Mononuclear cell (primary cell): Measurements from ENCODE around the gene DDX5. TPM values are rescaled to one million over a fixed set of nuclear protein-coding genes. Genes with fewer than 3 reads are reported as not detected.
A peak's percentile ranks its signal among the peaks of the same experiment; 100 is the strongest.

Experiments used
- H3K27me3 ChIP-seq: 2 replicates; pipeline ENCODE4 v1.6.0; 2011; ENCODE audit warnings: low read length, control low read depth; ENCODE audit not compliant: insufficient read depth
- H3K4me1 ChIP-seq: 2 replicates; pipeline ENCODE4 v1.5.1; 2011; ENCODE audit warnings: mild to moderate bottlenecking, low read length, control low read depth; ENCODE audit not compliant: insufficient read depth
- H3K4me3 ChIP-seq: 2 replicates; pipeline ENCODE4 v1.5.1; 2011; ENCODE audit warnings: mild to moderate bottlenecking, low read length, moderate library complexity
- H3K9me3 ChIP-seq: 2 replicates; pipeline ENCODE4 v1.5.1; 2011; ENCODE audit warnings: low read depth, mild to moderate bottlenecking, control low read depth, low read length
- total RNA-seq: library from RNA; depleted of rRNA; stranded (reverse); fragments of >200 nt; gene quantifications from one replicate; pipeline ENCODE4 v1.2.3, GENCODE V29; 2012

DDX5 gene
- total RNA-seq, 1 donor = 1,862 TPM

DNA sequence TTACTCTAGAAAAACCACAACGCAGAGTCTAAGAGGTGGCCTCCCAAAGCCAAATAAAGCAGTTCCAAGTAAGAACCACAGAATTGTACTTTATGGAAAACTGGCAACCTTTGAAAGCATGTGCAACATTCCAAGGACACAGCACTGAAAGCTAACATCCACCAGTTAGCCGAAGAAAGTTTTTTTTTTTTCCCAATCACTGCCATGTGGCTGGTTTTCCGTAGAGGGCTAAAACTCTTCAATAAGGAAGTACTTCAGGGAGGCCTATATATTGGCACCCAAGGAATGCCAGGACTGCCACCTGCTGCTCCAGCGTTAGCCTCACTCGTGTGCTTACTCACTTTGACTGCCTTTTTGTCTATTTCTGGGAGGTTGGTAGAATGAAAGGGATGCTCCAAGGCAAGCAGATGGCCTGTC, 25.9 kb upstream of the DDX5 start:
- H3K4me3 ChIP-seq = no peak overlapping the region
- H3K9me3 ChIP-seq = no peaks in the 10 kb centered on the region
- no peaks in the 10 kb centered on the region for H3K4me1 ChIP-seq
- H3K27me3 ChIP-seq = no peaks in the 10 kb centered on the region

GRCh38 chr17:64529221-64529620, 23.1 kb upstream of the DDX5 start:
- no peak overlapping the region for H3K4me3 ChIP-seq
- no peaks in the 10 kb centered on the region for H3K4me1 ChIP-seq
- H3K27me3 ChIP-seq = no peaks in the 10 kb centered on the region
- H3K9me3 ChIP-seq = no peaks in the 10 kb centered on the region

DNA sequence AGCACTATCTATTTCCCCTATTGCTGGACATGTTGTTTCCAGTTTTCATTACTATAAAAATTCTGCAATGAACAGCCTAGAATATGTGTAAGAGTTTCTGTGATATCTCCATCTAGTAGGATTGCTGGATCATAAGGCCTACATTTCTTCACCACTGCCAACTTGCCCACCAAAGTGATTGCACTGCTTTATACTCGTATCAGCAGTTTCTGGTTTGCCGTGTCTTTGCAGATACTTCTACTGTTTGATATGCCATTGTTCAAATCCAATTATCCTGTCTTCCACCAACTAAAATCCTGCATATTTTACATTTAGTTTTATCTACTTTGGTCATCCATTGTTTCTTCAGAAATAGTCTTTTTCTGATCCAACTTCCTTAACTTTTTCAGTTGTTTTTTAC, 21.8 kb upstream of the DDX5 start:
- Histone ChIP-seq H3K27me3 (no peaks in the 10 kb centered on the region), H3K4me3 (no peak overlapping the region), H3K9me3 (no peaks in the 10 kb centered on the region), H3K4me1 (no peaks in the 10 kb centered on the region)

- Histone ChIP-seq H3K4me3 (no peak overlapping the region), H3K27me3 (no peaks in the 10 kb centered on the region), H3K9me3 (no peaks in the 10 kb centered on the region), H3K4me1 (no peaks in the 10 kb centered on the region)
These were observed 14.3 kb upstream of the DDX5 start for GRCh38 chr17:64520359-64520758.

DNA sequence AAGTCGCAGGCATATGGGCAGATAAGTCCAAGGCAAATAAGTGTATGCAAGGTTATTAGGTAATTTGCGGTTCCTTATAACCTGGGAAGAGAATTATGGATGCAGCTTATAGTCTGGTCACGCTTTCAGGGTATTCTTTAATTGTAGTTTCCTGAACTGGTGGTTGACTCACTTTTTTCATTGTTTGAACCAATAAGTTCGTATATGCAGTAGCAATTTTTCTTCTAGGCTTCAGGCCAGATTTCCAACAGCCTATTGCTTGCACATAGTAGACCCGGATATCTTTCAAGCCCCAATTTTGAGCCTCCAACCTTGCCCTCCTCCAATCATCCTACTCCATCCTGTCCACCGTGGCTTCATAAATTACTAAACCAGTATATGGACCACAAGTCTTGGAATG, 13.5 kb upstream of the DDX5 start:
- Histone ChIP-seq H3K4me3 (no peak overlapping the region), H3K27me3 (no peaks in the 10 kb centered on the region), H3K9me3 (no peaks in the 10 kb centered on the region), H3K4me1 (no peaks in the 10 kb centered on the region)

DNA sequence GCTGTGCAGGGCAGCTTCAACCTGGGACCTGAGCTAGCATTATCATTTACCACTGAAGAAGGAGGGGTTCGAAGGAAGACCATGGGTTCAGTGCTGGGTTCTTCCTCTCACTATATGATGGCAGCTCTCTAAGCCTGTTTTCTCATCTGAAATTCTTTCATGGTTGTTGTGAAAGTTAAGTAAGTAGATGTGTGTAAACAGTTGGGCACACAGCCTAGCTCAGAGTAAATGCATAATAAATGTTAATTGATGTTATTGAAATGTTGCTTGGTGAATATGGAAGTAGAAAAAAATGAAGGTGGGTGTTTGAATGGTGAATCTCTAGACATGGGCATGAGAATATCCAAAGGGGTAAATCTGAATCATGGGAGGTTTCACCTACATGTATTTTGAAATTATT, 9.7 kb upstream of the DDX5 start:
- H3K4me3 ChIP-seq = no peak overlapping the region
- H3K9me3 ChIP-seq = no peaks in the 10 kb centered on the region
- H3K27me3 ChIP-seq = no peaks in the 10 kb centered on the region

GRCh38 chr17:64515419-64515818, 9.3 kb upstream of the DDX5 start:
- H3K27me3 ChIP-seq = no peaks in the 10 kb centered on the region
- no peaks in the 10 kb centered on the region for H3K9me3 ChIP-seq
- H3K4me1 ChIP-seq = no peaks in the 10 kb centered on the region
- H3K4me3 ChIP-seq = no peak overlapping the region

More for the DNA sequence above, 9.7 kb upstream of the DDX5 start:
- no peaks in the 10 kb centered on the region for H3K4me1 ChIP-seq

DNA sequence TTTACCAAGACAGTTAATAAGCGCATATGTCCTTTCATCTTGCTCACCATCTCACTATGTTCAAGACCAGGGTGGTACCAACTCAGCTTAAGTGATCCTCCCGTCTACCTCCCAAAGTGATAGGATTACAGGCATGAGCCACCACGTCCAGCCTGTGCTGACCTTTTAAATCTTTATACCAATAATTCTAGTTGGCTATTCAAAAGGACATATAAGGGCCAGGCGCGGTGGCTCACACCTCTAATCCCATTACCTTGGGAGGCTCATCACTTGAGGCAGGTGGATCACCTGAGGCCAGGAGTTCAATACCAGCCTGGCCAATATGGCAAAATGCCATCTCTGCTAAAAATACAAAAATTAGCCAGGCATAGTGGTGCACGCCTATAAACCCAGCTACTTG, 3.1 kb upstream of the DDX5 start:
- H3K9me3 ChIP-seq = no peaks in the 10 kb centered on the region
- no peak overlapping the region for H3K4me3 ChIP-seq
- H3K27me3 ChIP-seq = no peaks in the 10 kb centered on the region
- peaks cover 24% of the 10 kb centered on the region for H3K4me1 ChIP-seq

DNA sequence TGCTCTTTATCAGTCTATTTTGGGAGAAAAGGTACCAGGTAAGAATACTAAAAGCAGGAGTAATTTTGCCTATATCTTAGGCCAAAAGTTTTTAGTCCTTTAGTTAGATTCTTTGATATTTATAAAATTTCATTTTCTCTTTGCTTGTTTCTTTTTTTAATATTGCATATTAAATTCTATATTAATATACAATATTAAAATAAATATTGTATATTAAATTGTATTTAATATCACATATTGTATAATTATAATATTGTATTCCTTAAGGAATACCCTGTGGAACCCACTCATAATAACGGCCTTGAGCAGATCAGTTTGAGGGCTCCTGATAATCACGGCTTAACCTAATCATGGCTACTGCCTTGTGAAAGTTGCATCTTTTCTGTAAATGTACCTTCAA, 2.6 kb upstream of the DDX5 start:
- Histone ChIP-seq H3K4me3 (no peak overlapping the region), H3K4me1 (peaks cover 29% of the 10 kb centered on the region), H3K27me3 (no peaks in the 10 kb centered on the region), H3K9me3 (no peaks in the 10 kb centered on the region)

- no peaks in the 10 kb centered on the region for H3K9me3 ChIP-seq
- H3K4me1 ChIP-seq = peaks cover 37% of the 10 kb centered on the region
- H3K27me3 ChIP-seq = no peaks in the 10 kb centered on the region
- H3K4me3 ChIP-seq = peak overlapping the region; percentile 100
These were observed 1.3 kb upstream of the DDX5 start for GRCh38 chr17:64507413-64507782.

GRCh38 chr17:64506576-64507412, 705 bp upstream of the DDX5 start, which contains the start of gene CEP95:
Gene CEP95, plus strand, starts transcription at chr17:64506977. Its CDS starts 121 bp downstream, at chr17:64507098.
- H3K4me1 ChIP-seq = peaks cover 40% of the 10 kb centered on the region
- no peaks in the 10 kb centered on the region for H3K9me3 ChIP-seq
- H3K4me3 ChIP-seq = peak within 1 kb of the TSS; percentile 100

DNA sequence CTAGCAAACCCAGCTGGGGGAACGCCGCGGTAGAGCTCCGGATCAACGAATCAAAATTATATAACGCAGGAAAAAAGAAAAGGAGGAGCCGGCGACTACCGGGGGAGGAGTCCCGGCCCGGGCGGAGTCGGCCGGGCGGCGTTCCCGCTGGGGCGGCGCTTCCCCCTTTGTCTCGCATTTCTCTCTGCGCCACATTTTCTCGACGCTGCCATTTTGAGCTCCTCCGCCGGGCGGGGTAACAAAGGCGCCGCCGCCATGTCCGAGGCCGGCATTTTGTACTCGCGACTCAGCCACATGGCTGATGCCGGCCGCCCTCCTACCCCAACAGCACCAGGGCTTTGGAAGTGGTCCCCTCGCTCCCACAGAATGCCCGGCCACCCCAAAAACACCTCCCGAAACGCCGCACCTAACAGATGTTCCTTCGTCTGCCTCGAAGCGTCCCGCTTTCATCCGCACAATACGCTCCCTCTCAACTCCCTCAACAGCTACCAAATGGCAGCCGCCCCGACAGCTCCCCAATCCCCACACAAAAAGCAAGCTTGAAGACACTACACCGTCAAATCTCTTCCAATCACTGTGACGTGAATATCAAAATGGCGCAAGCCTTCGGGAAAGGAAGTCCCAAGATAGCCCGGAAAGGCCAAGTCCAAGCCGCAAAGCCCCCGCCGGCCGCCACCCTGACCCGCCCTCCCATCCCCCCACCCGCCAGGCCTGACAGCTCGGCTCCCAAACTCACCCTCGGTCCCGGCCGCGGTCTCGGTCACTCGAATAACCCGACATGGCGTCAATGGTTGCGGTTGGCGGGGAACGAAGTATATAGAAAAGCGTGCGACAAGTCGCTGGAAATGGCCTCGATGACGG, 519 bp downstream of the DDX5 start:
- Histone ChIP-seq H3K4me1 (peaks cover 48% of the 10 kb centered on the region), H3K4me3 (peak overlapping the region; percentile 100)

More at GRCh38 chr17:64506576-64507412, 705 bp upstream of the DDX5 start, which contains the start of gene CEP95:
- no peaks in the 10 kb centered on the region for H3K27me3 ChIP-seq

GRCh38 chr17:64504769-64505339, 1.2 kb downstream of the DDX5 start:
- no peaks in the 10 kb centered on the region for H3K27me3 ChIP-seq
- no peaks in the 10 kb centered on the region for H3K9me3 ChIP-seq
- peaks cover 54% of the 10 kb centered on the region for H3K4me1 ChIP-seq
- peak overlapping the region; percentile 100 for H3K4me3 ChIP-seq

More for the DNA sequence above, 519 bp downstream of the DDX5 start:
- Histone ChIP-seq H3K9me3 (no peaks in the 10 kb centered on the region), H3K27me3 (no peaks in the 10 kb centered on the region)

GRCh38 chr17:64503821-64504768, 2.0 kb downstream of the DDX5 start:
- peaks cover 50% of the 10 kb centered on the region for H3K4me1 ChIP-seq
- H3K27me3 ChIP-seq = no peaks in the 10 kb centered on the region
- peak overlapping the region; percentile 100 for H3K4me3 ChIP-seq

More at GRCh38 chr17:64503821-64504768, 2.0 kb downstream of the DDX5 start:
- H3K9me3 ChIP-seq = no peaks in the 10 kb centered on the region
